H1 (cell line): ENCODE data around the gene PREX1. TPM values are rescaled to one million over a fixed set of nuclear protein-coding genes. Genes with fewer than 3 reads are reported as not detected.

ENCODE experiments used
- CTCF ChIA-PET: fragments of 300-600 bp; sonication (Branson Sonifier 250); formaldehyde crosslinking; loops from one replicate; lab custom pipeline; 2021; ENCODE audit not compliant: partially characterized antibody; lab: Charles Lee
- POLR2A ChIA-PET: fragments of 300-600 bp; sonication (Branson Sonifier 250); formaldehyde crosslinking; loops from one replicate; lab custom pipeline; 2021; ENCODE audit warnings: inconsistent platforms; ENCODE audit not compliant: partially characterized antibody; lab: Charles Lee
- DNase-seq, 2 experiments: peaks; one replicate each; pipeline versions ENCODE4 v3.0.0 to v3.0.0-alpha.2; 2010 to 2022; ENCODE audit warnings: low spot score in 2 of 2, low read depth in 1 of 2, mixed read lengths in 1 of 2
- FAIRE-seq: peaks from 2 replicates; lab custom pipeline; 2011; peaks lifted over from hg19 to GRCh38; lab: Jason Lieb, UNC
- H2AFZ ChIP-seq: 2 replicates; pipeline ENCODE4 v1.8.1; 2012; ENCODE audit warnings: low read length, inconsistent platforms
- H2AK5ac ChIP-seq: 2 replicates; pipeline ENCODE4 v1.6.1; 2013; ENCODE audit warnings: low read depth, low read length
- H2BK120ac ChIP-seq: replicated peaks from 2 replicates; pipeline ENCODE3; 2013; ENCODE audit warnings: low read depth, low read length, inconsistent platforms
- H2BK12ac ChIP-seq: 2 replicates; pipeline ENCODE4 v1.6.1; 2013; ENCODE audit warnings: low read depth, low read length
- H2BK15ac ChIP-seq: 2 replicates; pipeline ENCODE4 v1.6.1; 2013; ENCODE audit warnings: low read length
- H2BK20ac ChIP-seq: 2 replicates; pipeline ENCODE4 v1.6.1; 2013; ENCODE audit warnings: low read length
- H2BK5ac ChIP-seq: 2 replicates; pipeline ENCODE4 v1.6.1; 2013; ENCODE audit warnings: low read depth, low read length
- H3K14ac ChIP-seq: 2 replicates; pipeline ENCODE4 v1.6.1; 2013; ENCODE audit warnings: inconsistent platforms; ENCODE audit not compliant: insufficient read length
- H3K18ac ChIP-seq: 2 replicates; pipeline ENCODE4 v1.6.1; 2013; ENCODE audit warnings: low read length; ENCODE audit errors: extremely low read depth
- H3K23ac ChIP-seq: 2 replicates; pipeline ENCODE4 v1.6.1; 2013; ENCODE audit warnings: inconsistent platforms; ENCODE audit not compliant: insufficient read length
- H3K23me2 ChIP-seq: 2 replicates; pipeline ENCODE4 v1.6.1; 2013; ENCODE audit warnings: low read depth, low read length
- H3K27ac ChIP-seq: 2 replicates; pipeline ENCODE4 v1.6.1; 2011; ENCODE audit warnings: low read depth, low read length, inconsistent platforms
- H3K27me3 ChIP-seq, 4 experiments: replicated peaks in 1 of 4; 1 replicate in 1 of 4; 2 replicates in 3 of 4; pipeline versions ENCODE4 v1.6.1 to v1.8.1; 2011 to 2013; ENCODE audit warnings: low read length in 3 of 4, mild to moderate bottlenecking in 3 of 4, inconsistent platforms in 2 of 4, mixed read lengths in 2 of 4, moderate library complexity in 1 of 4; ENCODE audit not compliant: control insufficient read depth in 3 of 4, insufficient read depth in 3 of 4; ENCODE audit errors: extremely low read depth in 1 of 4
- H3K36me3 ChIP-seq, 4 experiments: 2 replicates each; pipeline versions ENCODE4 v1.6.1 to v1.8.1; 2011 to 2013; ENCODE audit warnings: mild to moderate bottlenecking in 4 of 4, low read length in 3 of 4, moderate library complexity in 2 of 4, control low read depth in 1 of 4, inconsistent platforms in 1 of 4; ENCODE audit not compliant: insufficient read depth in 4 of 4, control insufficient read depth in 2 of 4
- H3K4ac ChIP-seq: replicated peaks from 2 replicates; pipeline ENCODE3; 2013; ENCODE audit warnings: low read length, low read depth, mixed read lengths, inconsistent platforms; ENCODE audit not compliant: insufficient read length
- H3K4me1 ChIP-seq, 4 experiments: replicated peaks in 1 of 4; 1 replicate in 1 of 4; 2 replicates in 3 of 4; pipeline versions ENCODE4 v1.6.1 to v1.8.1; 2011 to 2013; ENCODE audit warnings: low read length in 3 of 4, inconsistent platforms in 2 of 4, mixed read lengths in 1 of 4; ENCODE audit not compliant: insufficient read depth in 4 of 4, control insufficient read depth in 3 of 4
- H3K4me2 ChIP-seq, 2 experiments: 2 replicates each; pipeline versions ENCODE4 v1.6.1 to v1.8.1; 2011 to 2013; ENCODE audit warnings: low read depth in 2 of 2, low read length in 2 of 2, control low read depth in 1 of 2, inconsistent platforms in 1 of 2, mild to moderate bottlenecking in 1 of 2; ENCODE audit not compliant: insufficient read depth in 1 of 2
- H3K4me3 ChIP-seq, 4 experiments: fragments of 200-600, 300-600 bp in 1 of 4; sonication (generic), shearing (Covaris generic), sonication (Bioruptor Twin) in 1 of 4; 2 replicates each; pipeline versions ENCODE4 v1.5.1 to v1.8.1; 2011 to 2016; ENCODE audit warnings: low read length in 4 of 4, low read depth in 3 of 4, control low read depth in 2 of 4, inconsistent platforms in 2 of 4, mild to moderate bottlenecking in 2 of 4, mixed read lengths in 1 of 4, moderate library complexity in 1 of 4; ENCODE audit not compliant: insufficient read depth in 2 of 4; ENCODE audit errors: extremely low read depth in 1 of 4
- H3K56ac ChIP-seq: replicated peaks from 2 replicates; pipeline ENCODE3; 2013; ENCODE audit warnings: low read depth, mild to moderate bottlenecking, mixed read lengths, low read length, inconsistent platforms; ENCODE audit not compliant: insufficient read length
- H3K79me1 ChIP-seq: 2 replicates; pipeline ENCODE4 v1.6.1; 2013; ENCODE audit warnings: low read depth, low read length, control low read depth
- H3K79me2 ChIP-seq, 2 experiments: 2 replicates each; pipeline versions ENCODE4 v1.6.1 to v1.8.1; 2012 to 2013; ENCODE audit warnings: low read length in 2 of 2, mild to moderate bottlenecking in 2 of 2, inconsistent platforms in 1 of 2; ENCODE audit not compliant: insufficient read depth in 2 of 2, control insufficient read depth in 1 of 2
- H3K9ac ChIP-seq, 4 experiments: replicated peaks in 1 of 4; 1 replicate in 1 of 4; 2 replicates in 3 of 4; pipeline versions ENCODE4 v1.6.1 to v1.8.1; 2011 to 2013; ENCODE audit warnings: low read depth in 3 of 4, low read length in 3 of 4, control low read depth in 2 of 4, mild to moderate bottlenecking in 2 of 4, moderate library complexity in 2 of 4, inconsistent platforms in 1 of 4; ENCODE audit errors: extremely low read depth in 1 of 4
- H3K9me3 ChIP-seq, 2 experiments: 2 replicates each; pipeline versions ENCODE4 v1.6.1 to v1.8.1; 2012 to 2013; ENCODE audit warnings: mild to moderate bottlenecking in 2 of 2, moderate library complexity in 2 of 2, control low read depth in 1 of 2, inconsistent platforms in 1 of 2, low read depth in 1 of 2, low read length in 1 of 2, mixed read lengths in 1 of 2; ENCODE audit not compliant: insufficient read depth in 2 of 2
- H4K20me1 ChIP-seq, 2 experiments: replicated peaks in 1 of 2; 2 replicates each; pipeline versions ENCODE3 to v1.8.1; 2011 to 2013; ENCODE audit warnings: inconsistent platforms in 2 of 2, low read length in 2 of 2, mild to moderate bottlenecking in 1 of 2; ENCODE audit not compliant: insufficient read depth in 2 of 2, control insufficient read depth in 1 of 2
- H4K5ac ChIP-seq: 2 replicates; pipeline ENCODE4 v1.6.1; 2013; ENCODE audit warnings: low read length, low read depth, mixed read lengths, inconsistent platforms; ENCODE audit not compliant: insufficient read length
- H4K8ac ChIP-seq: 2 replicates; pipeline ENCODE4 v1.8.0; 2013; ENCODE audit warnings: mild to moderate bottlenecking, moderate library complexity, low read length, inconsistent platforms; ENCODE audit not compliant: insufficient read depth; ENCODE audit errors: extremely low read depth
- H4K91ac ChIP-seq: replicated peaks from 2 replicates; pipeline ENCODE3; 2013; ENCODE audit warnings: low read length, mixed read lengths, inconsistent platforms; ENCODE audit not compliant: insufficient read length
- BACH1 ChIP-seq: IDR thresholded peaks from 2 replicates; pipeline ENCODE4 v1.6.1; 2012; ENCODE audit warnings: low read length, improper control_type of control experiment
- BRCA1 ChIP-seq: IDR thresholded peaks from 2 replicates; pipeline ENCODE4 v1.6.1; 2012; ENCODE audit warnings: low read depth, low read length, improper control_type of control experiment
- CBX5 ChIP-seq: fragments of 300-800, 300-1000 bp; sonication (generic); IDR thresholded peaks from 2 replicates; pipeline ENCODE4 v1.7.1; 2016; ENCODE audit warnings: antibody characterized with exemption, low read length, low read depth
- EGR1 ChIP-seq: IDR thresholded peaks from 2 replicates; pipeline ENCODE4 v1.6.1; 2011; ENCODE audit warnings: low read depth, low read length, borderline replicate concordance
- EP300 ChIP-seq, 2 experiments: IDR thresholded peaks; 1 replicate in 1 of 2; 2 replicates in 1 of 2; pipeline ENCODE4 v1.6.1; 2011 to 2012; ENCODE audit warnings: low read depth in 2 of 2, low read length in 2 of 2, mild to moderate bottlenecking in 2 of 2, borderline replicate concordance in 1 of 2, inconsistent platforms in 1 of 2, moderate library complexity in 1 of 2
- JUND ChIP-seq: IDR thresholded peaks from 2 replicates; pipeline ENCODE4 v1.6.1; 2011; ENCODE audit warnings: mild to moderate bottlenecking, improper control_type of control experiment, low read length
- NRF1 ChIP-seq: IDR thresholded peaks from 2 replicates; pipeline ENCODE4 v1.6.1; 2011; ENCODE audit warnings: mild to moderate bottlenecking, low read depth, low read length, improper control_type of control experiment
- POU5F1 ChIP-seq: IDR thresholded peaks from 2 replicates; pipeline ENCODE4 v1.6.1; 2011; ENCODE audit warnings: low read depth, mild to moderate bottlenecking, low read length, moderate library complexity
- RXRA ChIP-seq: IDR thresholded peaks from 2 replicates; pipeline ENCODE4 v1.6.1; 2011; ENCODE audit warnings: low read depth, mild to moderate bottlenecking, low read length, moderate library complexity; ENCODE audit not compliant: insufficient read depth
- SIRT6 ChIP-seq: IDR thresholded peaks from one replicate; pipeline ENCODE4 v1.7.1; 2012; ENCODE audit warnings: low read length, inconsistent platforms
- SRF ChIP-seq: IDR thresholded peaks from 2 replicates; pipeline ENCODE4 v1.6.1; 2011; ENCODE audit warnings: mild to moderate bottlenecking, low read depth, low read length, moderate library complexity
- TAF1 ChIP-seq: IDR thresholded peaks from 2 replicates; pipeline ENCODE4 v1.6.1; 2011; ENCODE audit warnings: mild to moderate bottlenecking, low read depth, low read length
- WGBS, 2 experiments: shearing (Covaris generic) in 1 of 2; methylation state at CpG; one replicate each; pipeline versions ENCODE4 v1.1.6 to v1.1.7; 2013 to 2015; ENCODE audit warnings: low lambda C conversion rate in 2 of 2, mixed read lengths in 2 of 2, inconsistent platforms in 1 of 2, low coverage in 1 of 2, missing lambda C conversion rate in 1 of 2; ENCODE audit not compliant: insufficient replicate concordance in 2 of 2, insufficient coverage in 1 of 2, insufficient read length in 1 of 2; ENCODE audit errors: extremely low coverage in 1 of 2, missing lambda C conversion rate in 1 of 2; 5-methylcytosine and 5-hydroxymethylcytosine counted together
- polyA plus RNA-seq, 7 experiments: library from polyadenylated mRNA; depleted of rRNA in 3 of 7; stranded (reverse) in 5 of 7; unstranded in 2 of 7; fragments of >200 nt in 5 of 7; fragments of 200-250 nt in 2 of 7; gene quantifications; 1 replicate in 5 of 7; 2 replicates in 1 of 7; 4 replicates in 1 of 7; pipeline versions ENCODE4 v1.2.1 to v1.2.3, GENCODE V29; 2011 to 2013; ENCODE audit warnings: missing spikeins in 2 of 7, mixed read lengths in 2 of 7
- total RNA-seq: library from RNA; stranded (reverse); fragmentation: NEBNext Ultra II Directional; extraction: Animal tissue kit (Norgen Biotek cat#: 25700); gene quantifications from 2 replicates; pipeline ENCODE4 v1.2.1, GENCODE V29; 2021

PREX1 gene
- total and polyA plus RNA-seq, 2 of the 8 experiments (the other 6 are each of a cell fraction or from before 2014, with no cell fraction given), result 10.7 to 12.8 TPM

DNA sequence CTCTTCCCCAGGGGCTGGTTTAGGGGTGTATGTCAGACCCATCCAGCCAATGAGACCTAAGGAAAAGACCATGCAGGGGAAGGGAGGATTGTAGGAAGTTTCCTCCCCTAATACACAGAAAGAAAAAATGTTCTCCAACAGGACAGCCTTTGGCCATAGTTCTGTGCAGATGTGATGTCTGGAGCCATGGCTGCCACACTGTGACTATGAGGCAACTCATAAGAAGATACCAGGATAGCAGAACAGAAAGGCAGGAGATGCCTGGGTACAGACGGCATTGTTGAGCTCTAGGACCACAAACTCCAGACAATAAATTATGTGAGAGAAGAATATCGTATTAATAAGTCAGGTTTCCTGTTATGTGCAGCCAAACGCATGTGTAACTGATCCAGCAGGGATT lies 156.7 kb downstream of the PREX1 start:
- Histone ChIP-seq H3K4me3 (no peak overlapping the region), H4K91ac (no peak overlapping the region), H3K79me2 (no peaks in the 10 kb centered on the region), H2AK5ac (no peak overlapping the region), H3K4me1 (no peaks in the 10 kb centered on the region; a peak in 1 of 7 replicates), H2BK120ac (no peak overlapping the region), H3K4me2 (no peak overlapping the region), H3K27me3 (no peaks in the 10 kb centered on the region), H3K23ac (no peak overlapping the region), H3K14ac (no peak overlapping the region), H3K4ac (no peak overlapping the region), H2BK20ac (no peak overlapping the region), H3K79me1 (no peaks in the 10 kb centered on the region), H2BK12ac (no peak overlapping the region), H3K36me3 (no peaks in the 10 kb centered on the region), H3K9ac (no peak overlapping the region), H2AFZ (no peak overlapping the region), H3K23me2 (no peaks in the 10 kb centered on the region; the same call in 1 of the 2 replicates), H4K8ac (no peak overlapping the region), H4K5ac (no peak overlapping the region), H2BK5ac (no peak overlapping the region), H3K9me3 (no peaks in the 10 kb centered on the region), H3K27ac (no peak overlapping the region), H3K56ac (no peak overlapping the region), H3K18ac (no peak overlapping the region), H4K20me1 (no peaks in the 10 kb centered on the region), H2BK15ac (no peak overlapping the region)
- ChIA-PET CTCF (interaction anchor here (0.8 to 0.9 kb wide), 2 partner anchors 14 to 139 kb away, joined by 3 to 4 read pairs; no protein-coding TSS in a partner anchor), POLR2A (no interaction called here)
- 77% methylated on average over 3 of the region's 3 CpGs; no CpG with 5 or more reads in 1 of the 2 experiments for WGBS, 2 experiments
- FAIRE-seq (no peak), DNase-seq (no peak)
- TF ChIP-seq EP300 (IDR thresholded peaks at IDR 0.05; ENCODE audit: borderline replicate concordance in 1 of 2, low read depth in 2 of 2, low read length in 2 of 2) (no peak), EGR1 (no peak), RXRA (no peak), BRCA1 (no peak), TAF1 (no peak), SIRT6 (no peak), SRF (no peak), CBX5 (no peak), POU5F1 (no peak), BACH1 (no peak), JUND (no peak), NRF1 (no peak)
